ENCODE measurements around the gene FOXL3.
A peak's percentile ranks its signal among the peaks of the same experiment; 100 is the strongest.

Gene FOXL3

GRCh38 chr7:320297-320696 lies 30.3 kb downstream of the FOXL3 start:
- Histone ChIP-seq H3K27ac (ENCODE audit: insufficient read depth, low read length, poor library complexity, severe bottlenecking) (no peak overlapping the region), H3K27me3 (replicated peaks; ENCODE audit: control insufficient read depth, insufficient read depth, low read length, poor library complexity, severe bottlenecking) (no peaks in the 10 kb centered on the region), H3K9me3 (ENCODE audit: control insufficient read depth, low read length) (no peaks in the 10 kb centered on the region), H3K36me3 (ENCODE audit: control insufficient read depth, insufficient read depth, low read length) (no peaks in the 10 kb centered on the region), H3K4me1 (ENCODE audit: control insufficient read depth, insufficient read depth, low read length, poor library complexity, severe bottlenecking) (no peaks in the 10 kb centered on the region), H3K4me3 (ENCODE audit: insufficient read depth, low read depth, low read length, poor library complexity, severe bottlenecking) (no peak overlapping the region)
- DNase-seq = no peak

GRCh38 chr7:322111-322671 lies 32.2 kb downstream of the FOXL3 start:
- Histone ChIP-seq H3K4me1 (ENCODE audit: control insufficient read depth, insufficient read depth, low read length, poor library complexity, severe bottlenecking) (no peaks in the 10 kb centered on the region), H3K4me3 (ENCODE audit: insufficient read depth, low read depth, low read length, poor library complexity, severe bottlenecking) (no peak overlapping the region), H3K36me3 (ENCODE audit: control insufficient read depth, insufficient read depth, low read length) (no peaks in the 10 kb centered on the region), H3K27me3 (replicated peaks; ENCODE audit: control insufficient read depth, insufficient read depth, low read length, poor library complexity, severe bottlenecking) (no peaks in the 10 kb centered on the region), H3K27ac (ENCODE audit: insufficient read depth, low read length, poor library complexity, severe bottlenecking) (no peak overlapping the region), H3K9me3 (ENCODE audit: control insufficient read depth, low read length) (no peaks in the 10 kb centered on the region)
- DNase-seq = peak; percentile 66 to 76 (median 70)

GRCh38 chr7:322708-323111 lies 32.7 kb downstream of the FOXL3 start:
- no peaks in the 10 kb centered on the region for H3K9me3 ChIP-seq (ENCODE audit: control insufficient read depth, low read length)
- H3K36me3 ChIP-seq (ENCODE audit: control insufficient read depth, insufficient read depth, low read length) = no peaks in the 10 kb centered on the region
- H3K4me1 ChIP-seq (ENCODE audit: control insufficient read depth, insufficient read depth, low read length, poor library complexity, severe bottlenecking) = no peaks in the 10 kb centered on the region
- no peak overlapping the region for H3K4me3 ChIP-seq (ENCODE audit: insufficient read depth, low read depth, low read length, poor library complexity, severe bottlenecking)
- H3K27me3 ChIP-seq (replicated peaks; ENCODE audit: control insufficient read depth, insufficient read depth, low read length, poor library complexity, severe bottlenecking) = no peaks in the 10 kb centered on the region
- no peak overlapping the region for H3K27ac ChIP-seq (ENCODE audit: insufficient read depth, low read length, poor library complexity, severe bottlenecking)
- no peak for DNase-seq

GRCh38 chr7:323410-323809 lies 33.4 kb downstream of the FOXL3 start:
- Histone ChIP-seq H3K4me1 (ENCODE audit: control insufficient read depth, insufficient read depth, low read length, poor library complexity, severe bottlenecking) (no peaks in the 10 kb centered on the region), H3K27ac (ENCODE audit: insufficient read depth, low read length, poor library complexity, severe bottlenecking) (no peak overlapping the region), H3K4me3 (ENCODE audit: insufficient read depth, low read depth, low read length, poor library complexity, severe bottlenecking) (no peak overlapping the region), H3K9me3 (ENCODE audit: control insufficient read depth, low read length) (no peaks in the 10 kb centered on the region), H3K36me3 (ENCODE audit: control insufficient read depth, insufficient read depth, low read length) (no peaks in the 10 kb centered on the region), H3K27me3 (replicated peaks; ENCODE audit: control insufficient read depth, insufficient read depth, low read length, poor library complexity, severe bottlenecking) (no peaks in the 10 kb centered on the region)
- no peak for DNase-seq

- Histone ChIP-seq H3K4me1 (ENCODE audit: control insufficient read depth, insufficient read depth, low read length, poor library complexity, severe bottlenecking) (no peaks in the 10 kb centered on the region), H3K9me3 (ENCODE audit: control insufficient read depth, low read length) (no peaks in the 10 kb centered on the region), H3K27ac (ENCODE audit: insufficient read depth, low read length, poor library complexity, severe bottlenecking) (no peak overlapping the region), H3K27me3 (replicated peaks; ENCODE audit: control insufficient read depth, insufficient read depth, low read length, poor library complexity, severe bottlenecking) (no peaks in the 10 kb centered on the region), H3K4me3 (ENCODE audit: insufficient read depth, low read depth, low read length, poor library complexity, severe bottlenecking) (no peak overlapping the region), H3K36me3 (ENCODE audit: control insufficient read depth, insufficient read depth, low read length) (no peaks in the 10 kb centered on the region)
- no peak for DNase-seq
Measured at GRCh38 chr7:324011-324410, 34.0 kb downstream of the FOXL3 start.

- no peak overlapping the region for H3K27ac ChIP-seq (ENCODE audit: insufficient read depth, low read length, poor library complexity, severe bottlenecking)
- no peaks in the 10 kb centered on the region for H3K36me3 ChIP-seq (ENCODE audit: control insufficient read depth, insufficient read depth, low read length)
- no peaks in the 10 kb centered on the region for H3K4me1 ChIP-seq (ENCODE audit: control insufficient read depth, insufficient read depth, low read length, poor library complexity, severe bottlenecking)
- no peaks in the 10 kb centered on the region for H3K9me3 ChIP-seq (ENCODE audit: control insufficient read depth, low read length)
- H3K4me3 ChIP-seq (ENCODE audit: insufficient read depth, low read depth, low read length, poor library complexity, severe bottlenecking) = no peak overlapping the region
- no peak for DNase-seq
- H3K27me3 ChIP-seq (replicated peaks; ENCODE audit: control insufficient read depth, insufficient read depth, low read length, poor library complexity, severe bottlenecking) = no peaks in the 10 kb centered on the region
Measured at GRCh38 chr7:325051-325798, 35.3 kb downstream of the FOXL3 start.

- DNase-seq = no peak
- no peak overlapping the region for H3K4me3 ChIP-seq (ENCODE audit: insufficient read depth, low read depth, low read length, poor library complexity, severe bottlenecking)
- H3K9me3 ChIP-seq (ENCODE audit: control insufficient read depth, low read length) = no peaks in the 10 kb centered on the region
- no peaks in the 10 kb centered on the region for H3K27me3 ChIP-seq (replicated peaks; ENCODE audit: control insufficient read depth, insufficient read depth, low read length, poor library complexity, severe bottlenecking)
- no peaks in the 10 kb centered on the region for H3K36me3 ChIP-seq (ENCODE audit: control insufficient read depth, insufficient read depth, low read length)
- H3K4me1 ChIP-seq (ENCODE audit: control insufficient read depth, insufficient read depth, low read length, poor library complexity, severe bottlenecking) = no peaks in the 10 kb centered on the region
- H3K27ac ChIP-seq (ENCODE audit: insufficient read depth, low read length, poor library complexity, severe bottlenecking) = no peak overlapping the region
Measured at GRCh38 chr7:325811-326210, 35.8 kb downstream of the FOXL3 start.

GRCh38 chr7:326273-326672 lies 36.3 kb downstream of the FOXL3 start:
- no peaks in the 10 kb centered on the region for H3K27me3 ChIP-seq (replicated peaks; ENCODE audit: control insufficient read depth, insufficient read depth, low read length, poor library complexity, severe bottlenecking)

GRCh38 chr7:326809-327232 lies 36.9 kb downstream of the FOXL3 start:
- Histone ChIP-seq H3K4me3 (ENCODE audit: insufficient read depth, low read depth, low read length, poor library complexity, severe bottlenecking) (no peak overlapping the region), H3K27ac (ENCODE audit: insufficient read depth, low read length, poor library complexity, severe bottlenecking) (no peak overlapping the region), H3K9me3 (ENCODE audit: control insufficient read depth, low read length) (no peaks in the 10 kb centered on the region), H3K36me3 (ENCODE audit: control insufficient read depth, insufficient read depth, low read length) (no peaks in the 10 kb centered on the region), H3K27me3 (replicated peaks; ENCODE audit: control insufficient read depth, insufficient read depth, low read length, poor library complexity, severe bottlenecking) (no peaks in the 10 kb centered on the region), H3K4me1 (ENCODE audit: control insufficient read depth, insufficient read depth, low read length, poor library complexity, severe bottlenecking) (no peaks in the 10 kb centered on the region)
- no peak for DNase-seq

More at GRCh38 chr7:326273-326672, 36.3 kb downstream of the FOXL3 start:
- Histone ChIP-seq H3K4me1 (ENCODE audit: control insufficient read depth, insufficient read depth, low read length, poor library complexity, severe bottlenecking) (no peaks in the 10 kb centered on the region), H3K27ac (ENCODE audit: insufficient read depth, low read length, poor library complexity, severe bottlenecking) (no peak overlapping the region), H3K9me3 (ENCODE audit: control insufficient read depth, low read length) (no peaks in the 10 kb centered on the region), H3K4me3 (ENCODE audit: insufficient read depth, low read depth, low read length, poor library complexity, severe bottlenecking) (no peak overlapping the region), H3K36me3 (ENCODE audit: control insufficient read depth, insufficient read depth, low read length) (no peaks in the 10 kb centered on the region)
- no peak for DNase-seq

GRCh38 chr7:327233-327931 lies 37.4 kb downstream of the FOXL3 start:
- no peak overlapping the region for H3K4me3 ChIP-seq (ENCODE audit: insufficient read depth, low read depth, low read length, poor library complexity, severe bottlenecking)
- H3K4me1 ChIP-seq (ENCODE audit: control insufficient read depth, insufficient read depth, low read length, poor library complexity, severe bottlenecking) = no peaks in the 10 kb centered on the region
- H3K36me3 ChIP-seq (ENCODE audit: control insufficient read depth, insufficient read depth, low read length) = no peaks in the 10 kb centered on the region
- H3K27me3 ChIP-seq (replicated peaks; ENCODE audit: control insufficient read depth, insufficient read depth, low read length, poor library complexity, severe bottlenecking) = no peaks in the 10 kb centered on the region
- H3K27ac ChIP-seq (ENCODE audit: insufficient read depth, low read length, poor library complexity, severe bottlenecking) = no peak overlapping the region
- H3K9me3 ChIP-seq (ENCODE audit: control insufficient read depth, low read length) = no peaks in the 10 kb centered on the region
- no peak for DNase-seq

All from effector memory CD4-positive, alpha-beta T cell (primary cell).